Fibroblast of skin of left quadriceps (primary cell): ENCODE data around the gene FAM131C.

Experiments
- DNase-seq, 2 experiments: peaks; one replicate each; pipeline ENCODE4 v3.0.0-alpha.2; 2013; ENCODE audit warnings: low read depth in 2 of 2

The FAM131C gene

GRCh38 chr1:16015960-16016901, 57.2 kb downstream of the FAM131C start:
- no peak for DNase-seq

GRCh38 chr1:16015491-16015890, 58.0 kb downstream of the FAM131C start:
- DNase-seq, result no peak

- no peak for DNase-seq
Observed at GRCh38 chr1:16014509-16015482, 58.7 kb downstream of the FAM131C start.

- DNase-seq, result no peak
Observed at GRCh38 chr1:16013908-16014258, 59.6 kb downstream of the FAM131C start.

- peak; percentile 45 to 54 for DNase-seq
Observed at GRCh38 chr1:16013220-16013907, 60.1 kb downstream of the FAM131C start.

GRCh38 chr1:16012590-16013219, 60.7 kb downstream of the FAM131C start:
- DNase-seq, result peak; percentile 46 to 49

- DNase-seq, result no peak
Observed at GRCh38 chr1:16011936-16012589, 61.4 kb downstream of the FAM131C start.

- no peak for DNase-seq
Observed at GRCh38 chr1:16010837-16011236, 62.6 kb downstream of the FAM131C start.

- DNase-seq, result no peak
Observed at GRCh38 chr1:16009678-16010077, 63.8 kb downstream of the FAM131C start.

GRCh38 chr1:16009030-16009460, 64.4 kb downstream of the FAM131C start:
- DNase-seq, result peak in 1 of 2 experiments; percentile 38
